Peyer's patch (tissue), 4 donors: ENCODE measurements around the gene DNAH8.

Experiments used
- POLR2A ChIP-seq, 2 donors: fragments of 450-650 bp; IDR thresholded peaks; one replicate each; pipeline ENCODE4 v1.5.1; 2017; ENCODE audit warnings: antibody characterized with exemption in 2 of 2, mild to moderate bottlenecking in 2 of 2, moderate library complexity in 2 of 2
- TF ChIP-seq, protein P1 (sequence below), 6 experiments: fragments of 450-650 bp in 4 of 6; fragments of 200-600 bp in 2 of 6; sonication (generic) in 1 of 6; IDR thresholded peaks; one replicate each; pipeline ENCODE4 v1.5.1; 2017 to 2019; ENCODE audit warnings: antibody characterized with exemption in 6 of 6, mild to moderate bottlenecking in 3 of 6, moderate library complexity in 1 of 6

GRCh38 chr6:38806833-38807232, 91.7 kb downstream of the DNAH8 start:
- TF ChIP-seq, protein P1, sequence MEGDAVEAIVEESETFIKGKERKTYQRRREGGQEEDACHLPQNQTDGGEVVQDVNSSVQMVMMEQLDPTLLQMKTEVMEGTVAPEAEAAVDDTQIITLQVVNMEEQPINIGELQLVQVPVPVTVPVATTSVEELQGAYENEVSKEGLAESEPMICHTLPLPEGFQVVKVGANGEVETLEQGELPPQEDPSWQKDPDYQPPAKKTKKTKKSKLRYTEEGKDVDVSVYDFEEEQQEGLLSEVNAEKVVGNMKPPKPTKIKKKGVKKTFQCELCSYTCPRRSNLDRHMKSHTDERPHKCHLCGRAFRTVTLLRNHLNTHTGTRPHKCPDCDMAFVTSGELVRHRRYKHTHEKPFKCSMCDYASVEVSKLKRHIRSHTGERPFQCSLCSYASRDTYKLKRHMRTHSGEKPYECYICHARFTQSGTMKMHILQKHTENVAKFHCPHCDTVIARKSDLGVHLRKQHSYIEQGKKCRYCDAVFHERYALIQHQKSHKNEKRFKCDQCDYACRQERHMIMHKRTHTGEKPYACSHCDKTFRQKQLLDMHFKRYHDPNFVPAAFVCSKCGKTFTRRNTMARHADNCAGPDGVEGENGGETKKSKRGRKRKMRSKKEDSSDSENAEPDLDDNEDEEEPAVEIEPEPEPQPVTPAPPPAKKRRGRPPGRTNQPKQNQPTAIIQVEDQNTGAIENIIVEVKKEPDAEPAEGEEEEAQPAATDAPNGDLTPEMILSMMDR (IDR thresholded peaks at IDR 0.05), result no peak
- TF ChIP-seq POLR2A (IDR thresholded peaks at IDR 0.05), result no peak
